NCI-H1092 treated with DMSO at 0.1 percent for 48 hours (cell line): ENCODE measurements around the gene EGFR.

Experiments
- DNase-seq: peaks from one replicate; lab custom pipeline; 2025; lab: John Stamatoyannopoulos, UW

Gene EGFR

DNA sequence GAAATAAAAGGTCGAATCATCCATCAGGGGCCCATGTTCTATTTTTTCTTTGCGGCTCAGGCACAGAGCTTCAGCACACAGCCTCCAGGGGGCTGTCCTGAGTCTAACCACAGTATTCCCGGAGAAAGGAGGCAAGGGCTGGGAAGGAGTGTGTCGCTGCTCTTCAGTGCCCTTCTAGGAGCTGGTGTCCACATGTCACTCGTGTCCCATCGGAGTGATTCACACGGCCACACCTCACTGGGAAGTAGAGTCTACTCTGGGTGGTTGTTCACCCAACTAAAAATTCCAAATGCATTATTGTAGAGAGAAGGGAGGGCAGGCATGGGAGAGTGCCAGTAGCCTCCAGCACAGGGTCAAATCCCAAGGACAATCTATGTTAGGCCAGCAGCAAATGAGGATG, 231.5 kb downstream of the EGFR start:
- no peak for DNase-seq

GRCh38 chr7:55251313-55251712, 232.5 kb downstream of the EGFR start:
- DNase-seq, result no peak

DNA sequence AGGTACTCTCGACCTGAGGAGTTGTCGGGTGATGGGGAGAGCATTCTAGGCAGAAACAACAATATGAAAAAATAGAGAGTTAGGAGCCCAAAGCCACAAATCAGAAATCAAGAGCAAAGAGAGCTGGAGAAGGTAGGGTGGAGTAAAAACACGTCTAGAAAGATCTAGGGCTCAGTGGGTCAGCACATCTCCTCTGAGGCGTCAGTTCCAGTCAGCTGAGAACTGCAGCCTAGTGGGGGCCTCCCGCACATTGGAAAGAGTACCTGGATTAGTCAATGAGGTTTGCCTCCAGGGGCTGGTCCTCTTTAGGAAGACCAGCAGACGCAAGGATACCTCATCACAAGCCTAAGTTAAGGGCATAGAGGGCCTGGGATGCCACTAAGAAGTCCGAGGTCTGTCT, 233.1 kb downstream of the EGFR start:
- no peak for DNase-seq

- DNase-seq, result no peak
Observed at GRCh38 chr7:55252386-55252785, 233.6 kb downstream of the EGFR start.

GRCh38 chr7:55253188-55253587, 234.4 kb downstream of the EGFR start:
- no peak for DNase-seq

DNA sequence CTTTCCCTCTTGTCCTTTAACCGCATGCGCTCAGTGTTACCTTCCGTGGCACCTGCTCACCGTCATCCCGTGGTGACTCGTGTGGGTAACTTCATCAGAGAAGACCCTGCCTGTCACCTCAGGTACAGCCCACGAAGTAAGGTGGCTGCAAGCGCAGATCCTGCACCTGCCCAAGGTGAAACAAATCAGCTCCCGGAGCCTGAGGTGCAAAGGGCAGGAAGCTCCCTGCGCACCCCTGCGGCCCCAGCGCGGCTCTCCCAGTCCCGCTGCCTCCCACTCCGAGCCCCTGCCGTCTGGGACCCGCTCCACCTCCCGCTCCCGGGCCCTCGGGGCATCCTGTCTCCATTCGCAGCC, 235.4 kb downstream of the EGFR start:
- no peak for DNase-seq

- DNase-seq, result peak; percentile 76
Observed at GRCh38 chr7:55254596-55255495, 236.0 kb downstream of the EGFR start.

DNA sequence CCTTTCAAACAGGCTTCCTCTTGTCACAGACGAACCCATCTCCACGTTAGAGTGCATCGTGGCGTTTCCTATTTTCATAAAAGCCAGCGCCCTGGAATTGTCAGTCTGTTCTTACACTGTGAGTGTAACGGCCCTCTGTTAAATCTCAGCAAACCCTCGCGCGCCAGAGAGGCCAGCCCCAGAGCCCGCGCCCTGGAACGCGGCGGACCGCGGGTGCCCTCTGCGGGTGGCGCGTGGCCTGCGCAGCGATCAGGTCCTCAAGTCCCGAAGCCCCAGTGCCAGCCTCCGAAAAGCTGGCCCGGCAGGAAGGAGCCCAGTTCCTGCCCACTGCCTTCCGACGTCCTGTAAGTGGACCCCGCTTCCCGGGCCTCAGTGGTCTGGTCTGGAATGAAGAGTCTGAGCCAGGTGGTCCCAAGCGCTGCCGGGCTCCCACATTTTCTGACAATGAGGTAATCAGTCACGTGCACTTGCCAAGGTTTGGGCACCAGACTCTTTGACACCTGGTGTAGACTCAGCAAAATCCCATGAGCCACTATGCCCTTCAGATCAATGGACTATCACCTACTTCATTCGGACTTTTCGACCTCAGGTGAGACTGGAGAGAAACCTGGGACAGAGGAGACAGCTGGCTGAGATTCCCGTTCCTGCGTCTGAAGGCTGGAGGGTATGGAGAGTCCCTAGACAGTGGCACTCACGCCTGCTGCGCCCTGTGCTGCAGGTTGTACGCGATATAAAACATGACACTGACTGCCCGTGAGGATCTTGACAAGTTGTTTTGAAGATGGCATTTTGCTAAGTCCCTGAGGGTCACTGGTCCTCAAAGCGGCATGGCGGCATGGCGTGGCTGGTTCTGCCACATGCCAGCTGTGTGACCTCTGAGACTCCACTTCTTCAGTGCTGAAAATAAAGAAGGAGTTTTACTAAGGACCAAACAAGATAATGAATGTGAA, 237.0 kb downstream of the EGFR start:
- peak; percentile 80 for DNase-seq

DNA sequence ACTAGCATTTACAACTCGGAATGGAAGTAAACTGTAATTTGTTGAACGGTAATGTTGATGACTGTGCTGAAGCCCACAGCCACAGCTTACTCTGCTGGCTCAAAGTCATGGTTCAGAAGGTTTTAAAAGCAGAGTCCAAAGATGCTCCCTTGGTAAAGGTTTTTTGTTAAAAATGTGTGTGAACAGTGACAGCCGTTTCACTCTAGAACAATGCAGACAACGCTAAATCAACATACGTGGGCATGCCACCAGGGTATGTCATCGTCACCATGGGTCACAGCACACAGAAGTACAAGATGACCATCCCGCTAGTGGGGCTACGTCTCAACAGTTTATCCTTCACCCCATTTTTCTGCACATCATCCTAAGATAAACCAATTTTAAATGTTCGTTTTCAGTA, 239.8 kb downstream of the EGFR start:
- DNase-seq, result no peak

- no peak for DNase-seq
Observed at GRCh38 chr7:55260171-55260570, 241.4 kb downstream of the EGFR start.

GRCh38 chr7:55260676-55261385, 242.0 kb downstream of the EGFR start:
- DNase-seq, result no peak
